HG03280 (cell line): Measurements from ENCODE around the gene OR6T1.

Experiments used
- ATAC-seq: cut with Tn5 transposase; IDR thresholded peaks from one replicate; pipeline ENCODE4 v1.9.1; 2021; ENCODE audit warnings: mild to moderate bottlenecking, moderate library complexity; ENCODE audit not compliant: unreplicated experiment

Gene OR6T1, protein sequence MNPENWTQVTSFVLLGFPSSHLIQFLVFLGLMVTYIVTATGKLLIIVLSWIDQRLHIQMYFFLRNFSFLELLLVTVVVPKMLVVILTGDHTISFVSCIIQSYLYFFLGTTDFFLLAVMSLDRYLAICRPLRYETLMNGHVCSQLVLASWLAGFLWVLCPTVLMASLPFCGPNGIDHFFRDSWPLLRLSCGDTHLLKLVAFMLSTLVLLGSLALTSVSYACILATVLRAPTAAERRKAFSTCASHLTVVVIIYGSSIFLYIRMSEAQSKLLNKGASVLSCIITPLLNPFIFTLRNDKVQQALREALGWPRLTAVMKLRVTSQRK

GRCh38 chr11:123943738-123944137, at the start of gene OR6T1:
TSS of gene OR6T1 (minus strand) at chr11:123943838. CDS start at chr11:123943838, 0 bp downstream.
- no peak for ATAC-seq

DNA sequence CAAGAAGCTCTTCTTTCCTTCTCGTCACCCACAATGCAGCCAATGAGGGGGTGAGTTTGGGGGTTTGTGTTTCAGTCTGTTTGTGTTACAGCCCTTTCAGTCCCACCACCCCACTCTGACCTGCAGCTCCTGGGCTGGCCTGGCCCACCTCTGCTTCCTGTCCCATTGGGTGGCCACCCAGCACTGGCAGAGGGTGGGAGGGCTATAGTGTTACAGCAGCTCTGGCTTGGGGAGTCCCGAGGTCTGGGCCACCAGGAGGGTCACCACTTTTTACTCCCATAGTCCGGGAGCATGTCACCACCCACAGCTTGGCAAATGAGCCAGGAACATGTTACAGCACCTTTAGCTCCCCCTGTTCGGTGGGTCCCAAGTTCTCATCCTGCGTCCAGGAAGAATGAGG, 35.7 kb upstream of the OR6T1 start:
- no peak for ATAC-seq

DNA sequence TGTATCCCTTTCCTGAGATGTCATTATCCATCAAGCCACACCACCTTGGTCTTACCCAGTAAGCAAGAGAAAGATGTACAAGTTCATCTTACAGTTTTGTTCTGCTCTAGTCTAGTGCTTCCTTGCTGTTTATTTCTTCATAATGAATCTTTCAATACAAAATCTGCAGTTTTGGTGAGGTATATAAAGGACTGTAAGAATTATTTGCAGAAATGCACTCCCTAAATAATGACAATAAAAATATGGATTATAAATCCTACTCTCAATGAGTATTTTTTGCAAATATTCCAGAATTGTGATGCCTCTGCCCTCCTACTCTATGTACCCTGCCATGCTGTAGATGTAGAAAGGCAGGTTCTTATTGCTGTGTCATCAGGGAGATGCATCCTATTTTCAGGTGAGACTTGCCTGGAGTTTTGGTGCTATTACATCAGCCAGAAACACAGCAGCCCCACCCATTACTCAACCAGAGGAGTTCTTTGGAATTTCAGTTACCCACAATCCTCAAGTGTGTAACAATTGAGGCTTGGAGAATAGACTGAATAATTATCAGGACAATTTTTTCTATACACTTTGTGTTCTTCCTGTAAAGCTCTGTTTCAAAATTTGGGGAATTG, 34.2 kb upstream of the OR6T1 start, which contains the start of gene OR10S1:
Gene OR10S1 (minus strand): TSS at position 51 of the 617 bp plus-strand sequence. CDS start 117 bp downstream, outside the sequence.
- ATAC-seq, result no peak

GRCh38 chr11:123976770-123977560, 33.3 kb upstream of the OR6T1 start:
- ATAC-seq, result no peak

GRCh38 chr11:123973816-123974215, 30.2 kb upstream of the OR6T1 start:
- ATAC-seq, result no peak

DNA sequence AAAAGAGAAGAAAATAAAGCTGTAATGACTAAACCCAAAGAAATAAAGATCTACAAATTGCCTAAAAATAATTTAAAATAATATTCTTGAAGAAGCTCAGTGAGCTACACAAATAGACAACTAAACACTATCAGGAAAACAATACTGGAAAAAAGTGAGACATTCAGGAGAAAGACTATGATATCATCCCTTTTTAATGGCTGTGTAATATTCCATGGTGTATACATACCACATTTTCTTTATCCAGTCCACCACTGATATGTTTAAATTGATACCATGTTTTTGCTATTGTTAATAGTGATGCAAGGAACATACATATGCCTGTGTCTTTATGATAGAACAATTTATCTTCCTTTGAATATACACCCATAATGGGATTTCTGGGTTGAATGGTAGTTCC, 13.1 kb upstream of the OR6T1 start:
- ATAC-seq, result no peak

- no peak for ATAC-seq
Observed at GRCh38 chr11:123945132-123945531, 1.5 kb upstream of the OR6T1 start.

DNA sequence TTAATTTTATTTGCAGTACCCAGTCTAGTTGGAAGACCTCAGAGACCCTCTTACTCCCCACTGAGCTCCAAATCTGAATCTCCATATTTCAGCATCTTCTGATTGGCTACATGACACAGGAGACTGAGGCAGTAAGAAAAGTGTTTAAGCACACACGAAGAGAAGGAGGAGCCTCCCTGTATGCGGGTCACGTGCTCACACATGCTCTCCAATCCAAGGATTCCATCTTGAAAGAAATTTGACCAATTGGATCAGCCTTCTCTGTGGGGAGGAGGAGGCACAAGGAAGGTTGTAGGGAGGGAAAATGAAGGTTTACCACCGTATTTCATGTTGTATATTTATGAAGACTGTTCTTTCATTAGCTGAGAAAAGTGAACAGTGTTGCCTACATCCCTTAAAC, 1.2 kb downstream of the OR6T1 start:
- ATAC-seq, result no peak

GRCh38 chr11:123939317-123939716, 4.3 kb downstream of the OR6T1 start, which contains the start of gene OR4D5:
TSS of gene OR4D5 (plus strand) at chr11:123939617. CDS start at chr11:123939617, 0 bp downstream.
- ATAC-seq, result no peak

DNA sequence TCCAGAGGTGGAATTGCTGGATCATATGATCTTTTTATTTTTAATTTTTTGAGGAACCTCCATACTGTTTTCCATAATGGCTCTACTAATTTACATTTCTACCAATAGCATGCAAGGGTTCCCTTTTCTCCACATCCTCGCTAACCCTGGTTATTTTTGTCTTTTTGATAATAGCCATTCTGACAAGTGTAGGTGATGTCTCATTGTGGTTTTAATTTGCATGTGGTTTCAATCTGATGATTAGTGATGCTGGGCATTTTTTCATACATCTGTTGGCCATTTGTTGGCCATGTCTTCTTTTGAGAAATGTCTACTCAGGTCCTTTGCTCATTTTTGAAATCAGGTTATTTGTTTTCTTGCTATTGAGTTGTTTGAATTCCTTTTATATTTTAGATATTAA, 19.6 kb downstream of the OR6T1 start:
- no peak for ATAC-seq

GRCh38 chr11:123920943-123921342, 22.7 kb downstream of the OR6T1 start:
- ATAC-seq, result no peak

DNA sequence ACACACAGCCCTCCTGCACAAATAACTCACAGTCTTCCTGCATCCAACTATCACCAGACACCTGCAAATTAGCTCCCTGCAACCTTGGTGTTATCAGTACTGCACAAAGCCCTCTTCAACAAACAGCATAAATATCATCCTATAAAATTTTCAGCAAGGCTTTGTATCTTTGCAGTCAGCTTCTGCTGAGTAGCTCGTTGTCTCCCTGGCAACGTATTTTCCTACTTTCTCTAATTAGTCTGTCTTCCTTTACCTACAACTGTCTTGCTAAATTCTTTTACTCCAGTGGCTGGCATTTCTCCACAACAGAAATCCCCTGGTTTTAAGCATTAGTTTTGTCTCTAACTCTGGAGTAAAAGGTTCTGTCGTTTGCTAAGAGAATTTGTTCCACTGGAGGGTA, 37.8 kb downstream of the OR6T1 start:
- ATAC-seq, result no peak

DNA sequence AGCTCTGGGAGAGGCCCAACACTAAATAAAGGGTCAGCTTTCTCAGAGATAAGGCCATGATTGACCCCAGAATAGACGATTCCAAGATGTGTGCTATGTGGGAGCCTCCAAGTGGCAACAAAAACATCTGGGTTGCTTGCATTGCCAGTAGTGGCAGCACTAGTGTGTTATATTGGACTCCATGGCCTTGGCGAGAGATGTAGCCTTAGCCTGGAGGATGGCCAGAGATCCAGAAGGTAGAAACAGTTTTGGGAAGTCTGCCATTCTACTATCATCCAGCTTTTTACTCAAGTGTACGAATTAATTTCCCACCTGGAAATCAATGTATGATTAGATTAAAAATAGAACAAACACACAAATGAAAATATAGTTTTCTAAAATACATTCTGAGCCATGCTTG, 38.7 kb downstream of the OR6T1 start:
- no peak for ATAC-seq

DNA sequence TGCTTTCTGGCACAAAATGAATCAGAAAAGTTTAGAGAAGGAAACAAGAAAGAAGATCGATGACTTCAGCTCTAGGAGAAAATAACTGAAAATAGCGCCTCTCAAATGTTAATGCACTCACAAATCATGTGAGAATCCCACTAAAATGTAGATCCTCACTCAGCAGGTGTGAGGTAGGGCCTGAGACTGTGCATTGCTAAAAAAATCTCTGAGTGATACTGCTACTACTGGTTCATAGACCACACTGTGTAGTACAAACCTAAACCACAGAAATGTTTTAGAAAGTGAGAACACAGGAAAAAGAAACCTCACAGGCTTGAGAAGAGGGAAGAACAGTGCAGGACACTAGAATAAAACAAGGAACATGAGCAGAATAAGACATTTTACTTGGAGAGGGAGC, 39.7 kb downstream of the OR6T1 start:
- ATAC-seq, result no peak

- no peak for ATAC-seq
Observed at GRCh38 chr11:123901867-123902266, 41.8 kb downstream of the OR6T1 start, which contains the start of gene OR8D4. TSS of gene OR8D4 (plus strand) at chr11:123902167. CDS start at chr11:123906432, 4,265 bp downstream.

- ATAC-seq, result no peak
Observed at GRCh38 chr11:123899792-123900191, 43.8 kb downstream of the OR6T1 start.
